PFSK-1 (cell line): ENCODE measurements around the gene ASXL2.

ENCODE experiments used
- FOXP2 ChIP-seq: optimal IDR thresholded peaks from 2 replicates; pipeline ENCODE3; 2011; ENCODE audit warnings: borderline replicate concordance, control low read depth, inconsistent platforms; ENCODE audit not compliant: insufficient read depth; ENCODE audit errors: extremely low read length, extremely low read depth
- POLR2AphosphoS5 ChIP-seq: IDR thresholded peaks from 2 replicates; pipeline ENCODE4 v1.6.1; 2012; ENCODE audit warnings: low read depth, mild to moderate bottlenecking, control low read depth, low read length, moderate library complexity
- REST ChIP-seq, 2 experiments: IDR thresholded peaks; 2 replicates each; pipeline versions ENCODE4 v1.6.1 to v1.8.0; 2011 to 2012; ENCODE audit warnings: low read depth in 2 of 2, low read length in 2 of 2, control low read depth in 1 of 2, inconsistent platforms in 1 of 2, mild to moderate bottlenecking in 1 of 2, moderate library complexity in 1 of 2; ENCODE audit not compliant: insufficient read depth in 1 of 2
- SIN3A ChIP-seq: IDR thresholded peaks from 2 replicates; pipeline ENCODE4 v1.6.1; 2012; ENCODE audit warnings: mild to moderate bottlenecking, low read length, moderate library complexity, borderline replicate concordance; ENCODE audit not compliant: insufficient read depth
- TAF1 ChIP-seq: IDR thresholded peaks from 2 replicates; pipeline ENCODE4 v1.6.1; 2012; ENCODE audit warnings: low read length, control low read depth, borderline replicate concordance; ENCODE audit not compliant: insufficient read depth

ASXL2 gene

GRCh38 chr2:25879133-25879730 lies 945 bp upstream of the ASXL2 start:
- TF ChIP-seq FOXP2 (no peak), REST (IDR thresholded peaks at IDR 0.05; ENCODE audit: insufficient read depth in 1 of 2, low read depth in 2 of 2, low read length in 2 of 2) (no peak), TAF1 (no peak), SIN3A (no peak), POLR2AphosphoS5 (no peak)

GRCh38 chr2:25877431-25878360 lies 591 bp downstream of the ASXL2 start:
- TF ChIP-seq FOXP2 (no peak), SIN3A (no peak), REST (IDR thresholded peaks at IDR 0.05; ENCODE audit: insufficient read depth in 1 of 2, low read depth in 2 of 2, low read length in 2 of 2) (peak in 1 of 2 experiments; percentile 60; a peak in 1 of 4 replicates), POLR2AphosphoS5 (no peak)

- TF ChIP-seq REST (IDR thresholded peaks at IDR 0.05; ENCODE audit: insufficient read depth in 1 of 2, low read depth in 2 of 2, low read length in 2 of 2) = no peak
- no peak for TF ChIP-seq FOXP2
- no peak for TF ChIP-seq POLR2AphosphoS5
- no peak for TF ChIP-seq SIN3A
- TF ChIP-seq TAF1 = no peak
Observed at GRCh38 chr2:25872134-25872533, 6.2 kb downstream of the ASXL2 start.

GRCh38 chr2:25867396-25868003 lies 10.8 kb downstream of the ASXL2 start:
- TF ChIP-seq REST (IDR thresholded peaks at IDR 0.05; ENCODE audit: insufficient read depth in 1 of 2, low read depth in 2 of 2, low read length in 2 of 2) (no peak), FOXP2 (no peak), POLR2AphosphoS5 (no peak), SIN3A (no peak), TAF1 (no peak)
